H9 (cell line): ENCODE results near the gene TTK. TPM values are rescaled to one million over a fixed set of nuclear protein-coding genes. Genes with fewer than 3 reads are reported as not detected.
"Not testable (repeated sequence)": the region's sequence is repeated elsewhere in the genome, so short reads cannot be mapped to it uniquely, and the experiment has no call there.

Experiments
- DNase-seq: peaks from one replicate; pipeline ENCODE4 v3.0.0-alpha.2; 2017
- H2AFZ ChIP-seq: one replicate; pipeline ENCODE4 v1.6.1; 2013; ENCODE audit warnings: mild to moderate bottlenecking, low read length, control low read depth, moderate library complexity
- H2AK5ac ChIP-seq: 2 replicates; pipeline ENCODE4 v1.6.1; 2013; ENCODE audit warnings: low read length, control low read depth, mixed read lengths; ENCODE audit not compliant: insufficient read length
- H2BK120ac ChIP-seq: one replicate; pipeline ENCODE4 v1.6.1; 2013; ENCODE audit warnings: low read depth, mild to moderate bottlenecking, low read length, control low read depth, inconsistent platforms; ENCODE audit not compliant: poor library complexity, severe bottlenecking
- H2BK12ac ChIP-seq: 2 replicates; pipeline ENCODE4 v1.6.1; 2013; ENCODE audit warnings: low read length, control low read depth, mixed read lengths, low read depth; ENCODE audit not compliant: insufficient read length
- H2BK15ac ChIP-seq: 2 replicates; pipeline ENCODE4 v1.6.1; 2013; ENCODE audit warnings: low read depth, low read length, control low read depth
- H2BK20ac ChIP-seq: one replicate; pipeline ENCODE4 v1.6.1; 2013; ENCODE audit warnings: low read depth, mild to moderate bottlenecking, low read length, control low read depth, inconsistent platforms; ENCODE audit not compliant: poor library complexity, severe bottlenecking
- H2BK5ac ChIP-seq: 2 replicates; pipeline ENCODE4 v1.6.1; 2013; ENCODE audit warnings: low read length, control low read depth, mixed read lengths; ENCODE audit not compliant: insufficient read length
- H3K14ac ChIP-seq: 2 replicates; pipeline ENCODE4 v1.6.1; 2013; ENCODE audit warnings: low read length, control low read depth; ENCODE audit not compliant: insufficient read depth
- H3K18ac ChIP-seq: 2 replicates; pipeline ENCODE4 v1.6.1; 2013; ENCODE audit warnings: low read depth, mild to moderate bottlenecking, mixed read lengths, low read length, control low read depth; ENCODE audit not compliant: insufficient read length
- H3K23ac ChIP-seq: 2 replicates; pipeline ENCODE4 v1.6.1; 2013; ENCODE audit warnings: low read length, control low read depth, mixed read lengths, low read depth; ENCODE audit not compliant: insufficient read length
- H3K23me2 ChIP-seq: 2 replicates; pipeline ENCODE4 v1.6.1; 2013; ENCODE audit warnings: low read depth, mild to moderate bottlenecking, mixed read lengths, low read length, control low read depth; ENCODE audit not compliant: insufficient read length, poor library complexity, severe bottlenecking
- H3K27ac ChIP-seq: 2 replicates; pipeline ENCODE4 v1.5.1; 2013; ENCODE audit warnings: low read length, control low read depth, mixed read lengths, low read depth; ENCODE audit not compliant: insufficient read length
- H3K27me3 ChIP-seq: 2 replicates; pipeline ENCODE4 v1.6.1; 2013; ENCODE audit warnings: low read length, control low read depth, inconsistent platforms; ENCODE audit not compliant: insufficient read depth
- H3K4ac ChIP-seq: 2 replicates; pipeline ENCODE4 v1.6.1; 2013; ENCODE audit warnings: low read depth, mild to moderate bottlenecking, control low read depth, inconsistent platforms, low read length, moderate library complexity
- H3K4me1 ChIP-seq: 2 replicates; pipeline ENCODE4 v1.6.1; 2013; ENCODE audit warnings: low read length, control low read depth, inconsistent platforms; ENCODE audit not compliant: insufficient read depth
- H3K4me2 ChIP-seq: 2 replicates; pipeline ENCODE4 v1.6.1; 2013; ENCODE audit warnings: low read length, control low read depth, mixed read lengths; ENCODE audit not compliant: insufficient read length, insufficient read depth
- H3K56ac ChIP-seq: 2 replicates; pipeline ENCODE4 v1.6.1; 2013; ENCODE audit warnings: low read depth, mild to moderate bottlenecking, mixed read lengths, low read length, control low read depth; ENCODE audit not compliant: insufficient read length
- H3K79me1 ChIP-seq: 2 replicates; pipeline ENCODE4 v1.6.1; 2013; ENCODE audit warnings: low read depth, mild to moderate bottlenecking, moderate library complexity, low read length, control low read depth, inconsistent platforms; ENCODE audit not compliant: insufficient read depth, poor library complexity, severe bottlenecking
- H3K79me2 ChIP-seq: 2 replicates; pipeline ENCODE4 v1.6.1; 2013; ENCODE audit warnings: low read length, control low read depth, inconsistent platforms; ENCODE audit not compliant: insufficient read depth
- H3K9ac ChIP-seq: 2 replicates; pipeline ENCODE4 v1.6.1; 2013; ENCODE audit warnings: low read length, control low read depth, mixed read lengths; ENCODE audit not compliant: insufficient read length; ENCODE audit errors: extremely low read depth
- H3K9me3 ChIP-seq: one replicate; pipeline ENCODE4 v1.6.1; 2013; ENCODE audit warnings: low read depth, low read length, inconsistent platforms; ENCODE audit not compliant: control insufficient read depth
- H3T11ph ChIP-seq: one replicate; pipeline ENCODE4 v1.6.1; 2013; ENCODE audit warnings: mild to moderate bottlenecking, low read length, control low read depth, inconsistent platforms
- H4K20me1 ChIP-seq: one replicate; pipeline ENCODE4 v1.6.1; 2013; ENCODE audit not compliant: control insufficient read depth, insufficient read length, insufficient read depth
- H4K5ac ChIP-seq: 2 replicates; pipeline ENCODE4 v1.6.1; 2013; ENCODE audit warnings: low read depth, mild to moderate bottlenecking, mixed read lengths, low read length, control low read depth; ENCODE audit not compliant: insufficient read length
- H4K8ac ChIP-seq: replicated peaks from 2 replicates; pipeline ENCODE4 v1.6.1; 2013; ENCODE audit warnings: low read length, control low read depth, mixed read lengths, low read depth; ENCODE audit not compliant: insufficient read length
- H4K91ac ChIP-seq: 2 replicates; pipeline ENCODE4 v1.6.1; 2013; ENCODE audit warnings: low read depth, mild to moderate bottlenecking, moderate library complexity, mixed read lengths, low read length, control low read depth; ENCODE audit not compliant: insufficient read length
- H3K27ac Mint-ChIP-seq, 3 experiments: 2 replicates in 2 of 3; 3 replicates in 1 of 3; pipeline ENCODE4 v1.8.0; 2020 to 2021; ENCODE audit warnings: mixed read lengths in 3 of 3, mild to moderate bottlenecking in 1 of 3, moderate library complexity in 1 of 3
- H3K27me3 Mint-ChIP-seq: 2 replicates; pipeline ENCODE4 v1.8.0; 2021; ENCODE audit warnings: low read depth, mild to moderate bottlenecking, moderate library complexity, mixed read lengths
- H3K36me3 Mint-ChIP-seq, 3 experiments: 2 replicates in 2 of 3; 3 replicates in 1 of 3; pipeline ENCODE4 v1.8.0; 2020 to 2021; ENCODE audit warnings: low read depth in 3 of 3, mixed read lengths in 3 of 3; ENCODE audit not compliant: insufficient read depth in 1 of 3
- H3K4me1 Mint-ChIP-seq, 2 experiments: 2 replicates each; pipeline ENCODE4 v1.8.0; 2020; ENCODE audit warnings: mixed read lengths in 2 of 2
- H3K4me3 Mint-ChIP-seq, 2 experiments: 2 replicates in 1 of 2; 3 replicates in 1 of 2; pipeline ENCODE4 v1.8.0; 2020 to 2021; ENCODE audit warnings: mild to moderate bottlenecking in 2 of 2, mixed read lengths in 2 of 2, moderate library complexity in 1 of 2
- H3K9me3 Mint-ChIP-seq, 2 experiments: 2 replicates in 1 of 2; 3 replicates in 1 of 2; pipeline ENCODE4 v1.8.0; 2020; ENCODE audit warnings: mild to moderate bottlenecking in 2 of 2, mixed read lengths in 2 of 2, moderate library complexity in 1 of 2
- WGBS: extraction: QIAGEN DNeasy Blood & Tissue Kit; methylation state at CpG from one replicate; pipeline ENCODE4 v1.1.7; 2013; ENCODE audit warnings: missing lambda C conversion rate, low lambda C conversion rate, mixed read lengths; ENCODE audit not compliant: insufficient read length; ENCODE audit errors: extremely low coverage; 5-methylcytosine and 5-hydroxymethylcytosine counted together
- total RNA-seq: library from RNA; stranded (reverse); gene quantifications from 2 replicates; pipeline ENCODE4 v1.2.1, GENCODE V29; 2021

Gene TTK
- total RNA-seq, 1 experiment from 2014 or later, result 47.5 TPM

DNA sequence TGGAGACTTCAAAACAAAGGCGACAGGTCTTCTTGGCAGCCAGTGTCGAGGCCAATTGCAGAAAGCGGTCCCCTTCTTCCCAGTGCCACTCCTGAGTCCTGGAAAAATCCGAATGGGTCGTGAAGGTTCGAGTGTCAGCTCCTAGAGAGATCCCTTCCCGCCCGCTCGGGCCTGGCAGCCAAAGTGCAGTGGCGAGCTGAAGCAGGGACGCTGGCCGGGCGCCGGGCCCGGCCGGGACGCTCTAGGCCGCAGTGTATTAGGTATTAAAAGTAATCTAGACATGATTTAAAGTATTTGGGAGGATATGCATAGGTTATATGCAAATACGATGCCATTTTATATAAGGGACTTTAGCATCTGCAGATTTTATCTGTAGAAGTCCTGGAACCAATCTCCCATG is 66.0 kb downstream of the TTK start:
- not testable (repeated sequence) for H3K36me3 Mint-ChIP-seq, H2BK12ac ChIP-seq, H3K14ac ChIP-seq, H3K27me3 ChIP-seq, H2AK5ac ChIP-seq, H2BK120ac ChIP-seq, H2BK15ac ChIP-seq, DNase-seq, H3K4me1 Mint-ChIP-seq, H3K79me1 ChIP-seq, H3K4me3 Mint-ChIP-seq, H4K8ac ChIP-seq, H4K91ac ChIP-seq, H3K23ac ChIP-seq, H3K27ac Mint-ChIP-seq, H3K4me2 ChIP-seq, H4K20me1 ChIP-seq, H3K27me3 Mint-ChIP-seq, H3K9me3 Mint-ChIP-seq, H3K4ac ChIP-seq, H2BK20ac ChIP-seq, H3K56ac ChIP-seq, H3K18ac ChIP-seq, H3K79me2 ChIP-seq, H3K27ac ChIP-seq, H3T11ph ChIP-seq, H3K9me3 ChIP-seq, H4K5ac ChIP-seq, H2AFZ ChIP-seq, H3K4me1 ChIP-seq, H2BK5ac ChIP-seq, H3K23me2 ChIP-seq, H3K9ac ChIP-seq
- WGBS, result no CpG with 5 or more reads among the region's 19 CpGs
